Keratinocyte (primary cell): Measurements from ENCODE around the gene DELE1.

ENCODE experiments used
- EZH2 ChIP-seq: IDR thresholded peaks from one replicate; pipeline ENCODE4 v1.6.1; 2012; ENCODE audit warnings: inconsistent platforms, mild to moderate bottlenecking, low read length, moderate library complexity
- TF ChIP-seq, protein P1 (sequence below), 3 experiments: IDR thresholded peaks in 1 of 3; conservative IDR thresholded peaks in 1 of 3; optimal IDR thresholded peaks in 1 of 3; 2 replicates in 2 of 3; 3 replicates in 1 of 3; pipeline versions ENCODE3 to v1.5.1; 2011; ENCODE audit warnings: low read length in 3 of 3, mild to moderate bottlenecking in 3 of 3, moderate library complexity in 2 of 3, control low read depth in 1 of 3, inconsistent platforms in 1 of 3; ENCODE audit not compliant: insufficient read depth in 2 of 3; ENCODE audit errors: extremely low read depth in 1 of 3

DNA sequence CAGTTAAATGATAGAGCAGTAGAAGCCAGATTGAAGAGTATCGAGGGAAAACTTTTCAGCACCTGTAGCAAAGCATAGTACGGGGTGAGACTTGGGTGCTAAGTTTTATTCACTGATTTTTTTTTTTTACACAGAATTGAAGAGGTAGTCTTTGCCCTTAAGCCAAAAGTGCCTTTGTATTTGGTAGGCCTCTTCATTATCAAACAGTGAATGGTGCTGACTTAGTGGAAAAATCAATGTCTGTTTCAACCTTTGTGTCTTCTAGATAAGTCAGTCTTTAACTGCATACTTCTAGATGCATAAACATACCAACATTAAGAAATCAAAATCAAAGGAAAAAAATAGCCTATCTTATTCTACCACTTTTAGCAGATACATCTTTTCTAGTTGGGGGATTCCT, 59.0 kb downstream of the DELE1 start:
- TF ChIP-seq, protein P1, sequence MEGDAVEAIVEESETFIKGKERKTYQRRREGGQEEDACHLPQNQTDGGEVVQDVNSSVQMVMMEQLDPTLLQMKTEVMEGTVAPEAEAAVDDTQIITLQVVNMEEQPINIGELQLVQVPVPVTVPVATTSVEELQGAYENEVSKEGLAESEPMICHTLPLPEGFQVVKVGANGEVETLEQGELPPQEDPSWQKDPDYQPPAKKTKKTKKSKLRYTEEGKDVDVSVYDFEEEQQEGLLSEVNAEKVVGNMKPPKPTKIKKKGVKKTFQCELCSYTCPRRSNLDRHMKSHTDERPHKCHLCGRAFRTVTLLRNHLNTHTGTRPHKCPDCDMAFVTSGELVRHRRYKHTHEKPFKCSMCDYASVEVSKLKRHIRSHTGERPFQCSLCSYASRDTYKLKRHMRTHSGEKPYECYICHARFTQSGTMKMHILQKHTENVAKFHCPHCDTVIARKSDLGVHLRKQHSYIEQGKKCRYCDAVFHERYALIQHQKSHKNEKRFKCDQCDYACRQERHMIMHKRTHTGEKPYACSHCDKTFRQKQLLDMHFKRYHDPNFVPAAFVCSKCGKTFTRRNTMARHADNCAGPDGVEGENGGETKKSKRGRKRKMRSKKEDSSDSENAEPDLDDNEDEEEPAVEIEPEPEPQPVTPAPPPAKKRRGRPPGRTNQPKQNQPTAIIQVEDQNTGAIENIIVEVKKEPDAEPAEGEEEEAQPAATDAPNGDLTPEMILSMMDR (optimal IDR thresholded peaks at IDR 0.05 in 1 of 3, IDR thresholded peaks at IDR 0.05 in 1 of 3, conservative IDR thresholded peaks at IDR 0.05 in 1 of 3; ENCODE audit: extremely low read depth in 1 of 3, insufficient read depth in 2 of 3, low read length in 3 of 3): no peak
- no peak for TF ChIP-seq EZH2
